ENCODE measurements around the gene YAF2. TPM values are rescaled to one million over a fixed set of nuclear protein-coding genes. Genes with fewer than 3 reads are reported as not detected.

YAF2 gene
- total RNA-seq, 1 experiment from 2014 or later, result 15.0 TPM

- no peaks in the 10 kb centered on the region for H3K9me2 ChIP-seq (ENCODE audit: insufficient read depth)
- H3K4me2 ChIP-seq (ENCODE audit: low read length), result no peak overlapping the region
- POLR2A ChIA-PET, result no interaction called here
- no TSS peak for BruUV-seq (replicated peaks)
- CTCF ChIA-PET, result no interaction called here
- intact Hi-C loops (cut with micrococcal nuclease), result no loop called here
- H3K4me1 ChIP-seq (ENCODE audit: control insufficient read depth in 1 of 2, insufficient read depth in 2 of 2, low read length in 2 of 2), result no peaks in the 10 kb centered on the region
- RAD21 ChIA-PET (ENCODE audit: low non-redundant PET in 1 of 2, low total read pairs in 2 of 2, uncharacterized antibody in 2 of 2, unreplicated experiment in 2 of 2), result no interaction called here
- no peaks in the 10 kb centered on the region for H3K9me3 ChIP-seq (ENCODE audit: control insufficient read depth in 1 of 2, insufficient read depth in 1 of 2, low read depth in 1 of 2, low read length in 2 of 2)
- no peaks in the 10 kb centered on the region; the same call in 1 of the 2 replicates for H4K20me1 ChIP-seq (ENCODE audit: insufficient read depth)
- H3K4me3 ChIP-seq (replicated peaks in 1 of 2; ENCODE audit: low read depth in 1 of 2, low read length in 2 of 2), result no peak overlapping the region
- no peak overlapping the region for H3K9ac ChIP-seq (ENCODE audit: low read length)
- no peak overlapping the region for H2AFZ ChIP-seq (ENCODE audit: low read depth, low read length, poor library complexity, severe bottlenecking)
- H3K27me3 ChIP-seq (ENCODE audit: insufficient read depth, low read length), result no peaks in the 10 kb centered on the region
- DNase-seq (ENCODE audit: low read depth, low spot score) (no peak), ATAC-seq (no peak)
- no peak for TF ChIP-seq RAD21 (IDR thresholded peaks at IDR 0.05; ENCODE audit: low read depth)
- no peak for TF ChIP-seq YY1 (IDR thresholded peaks at IDR 0.05; ENCODE audit: extremely low read depth, insufficient replicate concordance, low read depth, low read length)
- TF ChIP-seq, protein P1, sequence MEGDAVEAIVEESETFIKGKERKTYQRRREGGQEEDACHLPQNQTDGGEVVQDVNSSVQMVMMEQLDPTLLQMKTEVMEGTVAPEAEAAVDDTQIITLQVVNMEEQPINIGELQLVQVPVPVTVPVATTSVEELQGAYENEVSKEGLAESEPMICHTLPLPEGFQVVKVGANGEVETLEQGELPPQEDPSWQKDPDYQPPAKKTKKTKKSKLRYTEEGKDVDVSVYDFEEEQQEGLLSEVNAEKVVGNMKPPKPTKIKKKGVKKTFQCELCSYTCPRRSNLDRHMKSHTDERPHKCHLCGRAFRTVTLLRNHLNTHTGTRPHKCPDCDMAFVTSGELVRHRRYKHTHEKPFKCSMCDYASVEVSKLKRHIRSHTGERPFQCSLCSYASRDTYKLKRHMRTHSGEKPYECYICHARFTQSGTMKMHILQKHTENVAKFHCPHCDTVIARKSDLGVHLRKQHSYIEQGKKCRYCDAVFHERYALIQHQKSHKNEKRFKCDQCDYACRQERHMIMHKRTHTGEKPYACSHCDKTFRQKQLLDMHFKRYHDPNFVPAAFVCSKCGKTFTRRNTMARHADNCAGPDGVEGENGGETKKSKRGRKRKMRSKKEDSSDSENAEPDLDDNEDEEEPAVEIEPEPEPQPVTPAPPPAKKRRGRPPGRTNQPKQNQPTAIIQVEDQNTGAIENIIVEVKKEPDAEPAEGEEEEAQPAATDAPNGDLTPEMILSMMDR (IDR thresholded peaks at IDR 0.05 in 2 of 3, conservative IDR thresholded peaks at IDR 0.05 in 1 of 3; ENCODE audit: borderline replicate concordance in 1 of 3, insufficient read depth in 1 of 3, low read depth in 2 of 3, low read length in 2 of 3), result no peak
- TF ChIP-seq, protein P2, sequence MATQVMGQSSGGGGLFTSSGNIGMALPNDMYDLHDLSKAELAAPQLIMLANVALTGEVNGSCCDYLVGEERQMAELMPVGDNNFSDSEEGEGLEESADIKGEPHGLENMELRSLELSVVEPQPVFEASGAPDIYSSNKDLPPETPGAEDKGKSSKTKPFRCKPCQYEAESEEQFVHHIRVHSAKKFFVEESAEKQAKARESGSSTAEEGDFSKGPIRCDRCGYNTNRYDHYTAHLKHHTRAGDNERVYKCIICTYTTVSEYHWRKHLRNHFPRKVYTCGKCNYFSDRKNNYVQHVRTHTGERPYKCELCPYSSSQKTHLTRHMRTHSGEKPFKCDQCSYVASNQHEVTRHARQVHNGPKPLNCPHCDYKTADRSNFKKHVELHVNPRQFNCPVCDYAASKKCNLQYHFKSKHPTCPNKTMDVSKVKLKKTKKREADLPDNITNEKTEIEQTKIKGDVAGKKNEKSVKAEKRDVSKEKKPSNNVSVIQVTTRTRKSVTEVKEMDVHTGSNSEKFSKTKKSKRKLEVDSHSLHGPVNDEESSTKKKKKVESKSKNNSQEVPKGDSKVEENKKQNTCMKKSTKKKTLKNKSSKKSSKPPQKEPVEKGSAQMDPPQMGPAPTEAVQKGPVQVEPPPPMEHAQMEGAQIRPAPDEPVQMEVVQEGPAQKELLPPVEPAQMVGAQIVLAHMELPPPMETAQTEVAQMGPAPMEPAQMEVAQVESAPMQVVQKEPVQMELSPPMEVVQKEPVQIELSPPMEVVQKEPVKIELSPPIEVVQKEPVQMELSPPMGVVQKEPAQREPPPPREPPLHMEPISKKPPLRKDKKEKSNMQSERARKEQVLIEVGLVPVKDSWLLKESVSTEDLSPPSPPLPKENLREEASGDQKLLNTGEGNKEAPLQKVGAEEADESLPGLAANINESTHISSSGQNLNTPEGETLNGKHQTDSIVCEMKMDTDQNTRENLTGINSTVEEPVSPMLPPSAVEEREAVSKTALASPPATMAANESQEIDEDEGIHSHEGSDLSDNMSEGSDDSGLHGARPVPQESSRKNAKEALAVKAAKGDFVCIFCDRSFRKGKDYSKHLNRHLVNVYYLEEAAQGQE (IDR thresholded peaks at IDR 0.05; ENCODE audit: low read depth), result no peak
- no peak for TF ChIP-seq MAX (IDR thresholded peaks at IDR 0.05)
- TF ChIP-seq CEBPB (IDR thresholded peaks at IDR 0.05; ENCODE audit: low read depth), result no peak
- TF ChIP-seq ZNF274 (IDR thresholded peaks at IDR 0.05; ENCODE audit: low read depth, low read length), result no peak
- TF ChIP-seq JUND (IDR thresholded peaks at IDR 0.05), result no peak
- TF ChIP-seq EZH2 (IDR thresholded peaks at IDR 0.05), result no peak
- no peak for TF ChIP-seq ZFX (IDR thresholded peaks at IDR 0.05)
- TF ChIP-seq POLR2A (IDR thresholded peaks at IDR 0.05; ENCODE audit: borderline replicate concordance, extremely low read depth, insufficient read depth, insufficient read length), result no peak
- no peak for TF ChIP-seq SIN3A (IDR thresholded peaks at IDR 0.05; ENCODE audit: low read depth)
- no peak for TF ChIP-seq SP1 (IDR thresholded peaks at IDR 0.05; ENCODE audit: low read depth)
- TF ChIP-seq TCF7L2 (IDR thresholded peaks at IDR 0.05; ENCODE audit: borderline replicate concordance, extremely low read depth, insufficient read depth, insufficient read length), result no peak
- TF ChIP-seq, protein P3, sequence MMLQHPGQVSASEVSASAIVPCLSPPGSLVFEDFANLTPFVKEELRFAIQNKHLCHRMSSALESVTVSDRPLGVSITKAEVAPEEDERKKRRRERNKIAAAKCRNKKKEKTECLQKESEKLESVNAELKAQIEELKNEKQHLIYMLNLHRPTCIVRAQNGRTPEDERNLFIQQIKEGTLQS (IDR thresholded peaks at IDR 0.05), result no peak
- TF ChIP-seq ZBTB33 (IDR thresholded peaks at IDR 0.05; ENCODE audit: extremely low read depth, insufficient replicate concordance, low read length), result no peak
- H3K36me3 ChIP-seq (ENCODE audit: control insufficient read depth in 1 of 2, insufficient read depth in 2 of 2, low read length in 2 of 2), result no peaks in the 10 kb centered on the region
- no peak overlapping the region for H3K27ac ChIP-seq (ENCODE audit: low read depth, low read length)
- H3K79me2 ChIP-seq (ENCODE audit: insufficient read depth, low read length), result no peaks in the 10 kb centered on the region
These were observed 29.5 kb downstream of the YAF2 start for GRCh38 chr12:42208574-42208973.
